ENCODE results near the gene PDIA2. TPM values are rescaled to one million over a fixed set of nuclear protein-coding genes. Genes with fewer than 3 reads are reported as not detected.

Gene PDIA2
- total RNA-seq, 1 donor from 2014 or later = 1.8 TPM

Other genes with a start within 250 kb of the PDIA2 start
- gene POLR3K, start 229.6 kb upstream of the PDIA2 start, total RNA-seq = 11.1 TPM
- gene SNRNP25, start 229.3 kb upstream of the PDIA2 start, total RNA-seq = 79.9 TPM
- gene RHBDF1, start 210.5 kb upstream of the PDIA2 start, total RNA-seq = 16.6 TPM
- gene MPG, start 204.9 kb upstream of the PDIA2 start, total RNA-seq = 31.6 TPM
- gene NPRL3, start 144.5 kb upstream of the PDIA2 start, total RNA-seq = 19.2 TPM
- not detected for gene HBZ, start 130.5 kb upstream of the PDIA2 start, total RNA-seq
- gene HBM, start 117.2 kb upstream of the PDIA2 start, total RNA-seq = not detected
- gene HBA2, start 110.3 kb upstream of the PDIA2 start, total RNA-seq = 64.7 TPM
- 110 TPM for gene HBA1, start 106.5 kb upstream of the PDIA2 start, total RNA-seq
- gene HBQ1, start 102.7 kb upstream of the PDIA2 start, total RNA-seq = not detected
- gene LUC7L, start 53.7 kb upstream of the PDIA2 start, total RNA-seq = 25.0 TPM
- gene FAM234A, start 48.3 kb upstream of the PDIA2 start, total RNA-seq = 135 TPM
- 12.5 TPM for gene RGS11, start 7.2 kb upstream of the PDIA2 start, total RNA-seq
- 9.3 TPM for gene ARHGDIG, start 2.6 kb upstream of the PDIA2 start, total RNA-seq
- 14.0 TPM for gene AXIN1, start 69.6 kb downstream of the PDIA2 start, total RNA-seq
- gene MRPL28, start 87.4 kb downstream of the PDIA2 start, total RNA-seq = 79.6 TPM
- 28.1 TPM for gene PGAP6, start 98.8 kb downstream of the PDIA2 start, total RNA-seq
- gene NME4, start 114.0 kb downstream of the PDIA2 start, total RNA-seq = 81.6 TPM
- gene DECR2, start 118.7 kb downstream of the PDIA2 start, total RNA-seq = 9.1 TPM
- 25.4 TPM for gene RAB11FIP3, start 142.5 kb downstream of the PDIA2 start, total RNA-seq
- 17.7 TPM for gene CAPN15, start 244.5 kb downstream of the PDIA2 start, total RNA-seq